Lung (tissue), 5 donors: ENCODE results near the gene STT3A. TPM values are rescaled to one million over a fixed set of nuclear protein-coding genes. Genes with fewer than 3 reads are reported as not detected.

Experiments used
- polyA plus RNA-seq, 2 donors: library from polyadenylated mRNA; stranded (reverse); fragments of 200-250 nt; gene quantifications; one replicate each; pipeline ENCODE4 v1.2.1, GENCODE V29; 2013
- small RNA-seq: library from RNA; depleted of rRNA; stranded (forward); fragments of <200 nt; gene quantifications from one replicate; pipeline ENCODE3, GENCODE V24; 2014; ENCODE audit warnings: low replicate concordance
- total RNA-seq, 2 donors: library from RNA; depleted of rRNA in 1 of 2; stranded (reverse); fragments of >200 nt in 1 of 2; gene quantifications; one replicate each; pipeline ENCODE4 v1.2.1, GENCODE V29; 2014 to 2021
- donor health status: Bipolar disorder and iron deficiency.
- donor health status: healthy.
- donor health status: DM: yes; HTN: yes; CAD: no.

The STT3A gene
- total and polyA plus RNA-seq, 4 donors, result 49.6 to 136 (median 101) TPM

Small RNA genes lying within 50 kb of the gene (small RNA-seq; reads per million reads assigned to genes)
- gene RNU2-35P (not detected), gene RNU6-1156P (not detected)

Other genes starting within 250 kb of the STT3A start
- gene FEZ1, start 96.6 kb upstream of the STT3A start, total RNA-seq, result 10 to 100 TPM; 19.6 to 37.5 TPM
- gene FEZ1, start 96.6 kb upstream of the STT3A start, polyA plus RNA-seq, result 10 to 100 TPM; 19.0 to 22.3 TPM
- gene EI24, start 23.4 kb upstream of the STT3A start, total RNA-seq, result 10 to 100 TPM; 63.6 to 71.1 TPM
- gene EI24, start 23.4 kb upstream of the STT3A start, polyA plus RNA-seq, result 10 to 100 TPM; 36.7 to 84.8 TPM
- 1 to 10 TPM; 5.8 to 6.4 TPM for gene CHEK1, start 32.3 kb downstream of the STT3A start, total RNA-seq
- 1 to 10 TPM; 2.3 to 2.4 TPM for gene CHEK1, start 32.3 kb downstream of the STT3A start, polyA plus RNA-seq
- not detected for gene ACRV1, start 88.0 kb downstream of the STT3A start, total RNA-seq
- not detected for gene ACRV1, start 88.0 kb downstream of the STT3A start, polyA plus RNA-seq
- gene PATE1, start 153.4 kb downstream of the STT3A start, total RNA-seq, result not detected
- gene PATE1, start 153.4 kb downstream of the STT3A start, polyA plus RNA-seq, result not detected
- not detected for gene PATE2, start 186.0 kb downstream of the STT3A start, total RNA-seq
- gene PATE2, start 186.0 kb downstream of the STT3A start, polyA plus RNA-seq, result not detected
- not detected for gene PATE3, start 195.3 kb downstream of the STT3A start, total RNA-seq
- not detected for gene PATE3, start 195.3 kb downstream of the STT3A start, polyA plus RNA-seq
- not detected for gene PATE4, start 240.5 kb downstream of the STT3A start, total RNA-seq
- not detected for gene PATE4, start 240.5 kb downstream of the STT3A start, polyA plus RNA-seq